ENCODE measurements around the gene HEBP2.

Gene HEBP2

GRCh38 chr6:138461647-138462046, 57.6 kb downstream of the HEBP2 start:
- ATAC-seq (ENCODE audit: insufficient read depth, low read depth) = no peak
- Histone ChIP-seq H3K4me3 (ENCODE audit: low read depth in 1 of 2, low read length in 2 of 2) (no peak overlapping the region), H4K20me1 (ENCODE audit: insufficient read depth, low read length) (no peaks in the 10 kb centered on the region)

DNA sequence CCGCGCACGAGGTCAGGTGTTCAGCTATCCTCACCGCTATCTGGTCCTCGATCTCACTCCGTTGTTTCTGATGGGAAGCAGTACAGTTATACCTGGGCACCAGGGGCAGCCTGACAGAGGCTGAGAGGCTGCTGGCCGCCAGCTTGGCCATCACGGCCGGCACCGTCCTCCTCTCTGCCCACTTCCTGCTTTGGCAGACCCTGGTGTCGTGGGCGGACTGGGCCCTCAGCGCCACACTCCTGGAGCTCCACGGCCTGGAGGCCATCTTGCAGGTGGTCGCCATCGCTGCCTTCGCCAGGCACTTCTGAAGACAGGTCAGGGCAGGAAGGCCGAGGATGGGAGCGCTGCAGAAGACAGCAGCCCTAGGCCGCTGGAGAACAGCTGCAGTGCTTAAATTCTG, 60.1 kb downstream of the HEBP2 start:
- H2AFZ ChIP-seq (ENCODE audit: low read depth, low read length) = no peak overlapping the region
- no peaks in the 10 kb centered on the region for H4K20me1 ChIP-seq (ENCODE audit: insufficient read depth, low read length)
- ATAC-seq (ENCODE audit: insufficient read depth, low read depth) = no peak
- no peaks in the 10 kb centered on the region for H3K4me1 ChIP-seq (ENCODE audit: insufficient read depth, low read length)
- DNase-seq = no peak
- no peaks in the 10 kb centered on the region for H3K79me2 ChIP-seq (ENCODE audit: insufficient read depth, low read length)
- H3K4me3 ChIP-seq (ENCODE audit: low read depth in 1 of 2, low read length in 2 of 2) = no peak overlapping the region
- TF ChIP-seq EZH2 (IDR thresholded peaks at IDR 0.05; ENCODE audit: borderline replicate concordance, low read depth, low read length, severe bottlenecking) = no peak
- no peak for TF ChIP-seq CTCF (IDR thresholded peaks at IDR 0.05; ENCODE audit: borderline replicate concordance, extremely low read depth, low read length, poor library complexity, severe bottlenecking)
- no peaks in the 10 kb centered on the region for H3K36me3 ChIP-seq (ENCODE audit: insufficient read depth, low read length)
- H3K27me3 ChIP-seq (ENCODE audit: insufficient read depth, low read length, poor library complexity) = no peaks in the 10 kb centered on the region
- H3K9ac ChIP-seq (ENCODE audit: low read depth, low read length) = no peak overlapping the region
- H3K4me2 ChIP-seq (ENCODE audit: insufficient read depth, low read length) = no peak overlapping the region
- H3K27ac ChIP-seq (ENCODE audit: low read length) = no peak overlapping the region
- no peaks in the 10 kb centered on the region for H3K9me3 ChIP-seq (ENCODE audit: insufficient read depth, low read length, severe bottlenecking)

More at GRCh38 chr6:138461647-138462046, 57.6 kb downstream of the HEBP2 start:
- Histone ChIP-seq H3K9me3 (ENCODE audit: insufficient read depth, low read length, severe bottlenecking) (no peaks in the 10 kb centered on the region), H2AFZ (ENCODE audit: low read depth, low read length) (no peak overlapping the region), H3K79me2 (ENCODE audit: insufficient read depth, low read length) (no peaks in the 10 kb centered on the region), H3K9ac (ENCODE audit: low read depth, low read length) (no peak overlapping the region), H3K27ac (ENCODE audit: low read length) (no peak overlapping the region), H3K27me3 (ENCODE audit: insufficient read depth, low read length, poor library complexity) (no peaks in the 10 kb centered on the region), H3K36me3 (ENCODE audit: insufficient read depth, low read length) (no peaks in the 10 kb centered on the region), H3K4me2 (ENCODE audit: insufficient read depth, low read length) (no peak overlapping the region), H3K4me1 (ENCODE audit: insufficient read depth, low read length) (no peaks in the 10 kb centered on the region)
- TF ChIP-seq EZH2 (IDR thresholded peaks at IDR 0.05; ENCODE audit: borderline replicate concordance, low read depth, low read length, severe bottlenecking) (no peak), CTCF (IDR thresholded peaks at IDR 0.05; ENCODE audit: borderline replicate concordance, extremely low read depth, low read length, poor library complexity, severe bottlenecking) (no peak)
- no peak for DNase-seq

- no peak overlapping the region for H2AFZ ChIP-seq (ENCODE audit: low read depth, low read length)
- no peak overlapping the region for H3K4me2 ChIP-seq (ENCODE audit: insufficient read depth, low read length)
- no peaks in the 10 kb centered on the region for H4K20me1 ChIP-seq (ENCODE audit: insufficient read depth, low read length)
- ATAC-seq (ENCODE audit: insufficient read depth, low read depth) = no peak
- no peaks in the 10 kb centered on the region for H3K9me3 ChIP-seq (ENCODE audit: insufficient read depth, low read length, severe bottlenecking)
- no peak overlapping the region for H3K9ac ChIP-seq (ENCODE audit: low read depth, low read length)
- no peak overlapping the region for H3K4me3 ChIP-seq (ENCODE audit: low read depth in 1 of 2, low read length in 2 of 2)
- no peaks in the 10 kb centered on the region for H3K27me3 ChIP-seq (ENCODE audit: insufficient read depth, low read length, poor library complexity)
- no peak for TF ChIP-seq EZH2 (IDR thresholded peaks at IDR 0.05; ENCODE audit: borderline replicate concordance, low read depth, low read length, severe bottlenecking)
- no peak for TF ChIP-seq CTCF (IDR thresholded peaks at IDR 0.05; ENCODE audit: borderline replicate concordance, extremely low read depth, low read length, poor library complexity, severe bottlenecking)
- no peak for DNase-seq
- no peaks in the 10 kb centered on the region for H3K4me1 ChIP-seq (ENCODE audit: insufficient read depth, low read length)
- H3K27ac ChIP-seq (ENCODE audit: low read length) = no peak overlapping the region
- no peaks in the 10 kb centered on the region for H3K79me2 ChIP-seq (ENCODE audit: insufficient read depth, low read length)
- H3K36me3 ChIP-seq (ENCODE audit: insufficient read depth, low read length) = no peaks in the 10 kb centered on the region
Measured at GRCh38 chr6:138465007-138465645, 61.1 kb downstream of the HEBP2 start.

All from DND-41 (cell line).